GM12878 (cell line): ENCODE data around the gene NUDCD3. TPM values are rescaled to one million over a fixed set of nuclear protein-coding genes. Genes with fewer than 3 reads are reported as not detected.

ENCODE experiments used
- ATAC-seq: fragments of 200-7000 bp; cut with Tn5 transposase; 3 replicates; pipeline ENCODE4 v1.9.1; 2020; ENCODE audit warnings: mild to moderate bottlenecking, moderate library complexity
- BruUV-seq: library from RNA; stranded (reverse); fragments of 400-500 nt; replicated peaks from 2 replicates; lab custom pipeline; 2021; lab: Mats Ljungman, UMichigan
- CTCF ChIA-PET: fragments of 300-600 bp; sonication (Branson Sonifier 250); formaldehyde crosslinking; extraction: SDS; loops from one replicate; lab custom pipeline; 2021; ENCODE audit warnings: inconsistent platforms; lab: Yijun Ruan, JAX
- POLR2A ChIA-PET: fragments of 350-600 bp; formaldehyde crosslinking; extraction: SDS; loops from one replicate; lab custom pipeline; 2021; ENCODE audit warnings: inconsistent platforms; lab: Charles Lee
- RAD21 ChIA-PET: fragments of 300-600 bp; sonication (Branson Sonifier 250); formaldehyde crosslinking; loops from one replicate; lab custom pipeline; 2023; ENCODE audit warnings: antibody characterized with exemption; ENCODE audit not compliant: unreplicated experiment; lab: Charles Lee
- SMC1A ChIA-PET: fragments of 300-600 bp; sonication (Branson Sonifier 250); formaldehyde crosslinking; loops from one replicate; lab custom pipeline; 2023; ENCODE audit not compliant: unreplicated experiment, uncharacterized antibody; lab: Charles Lee
- DNase-seq: peaks from one replicate; pipeline ENCODE4 v3.0.0-alpha.2; 2011; ENCODE audit warnings: low read depth, low spot score
- FAIRE-seq: peaks from 3 replicates; lab custom pipeline; 2011; peaks lifted over from hg19 to GRCh38; lab: Jason Lieb, UNC
- H2AFZ ChIP-seq: 2 replicates; pipeline ENCODE4 v1.6.0; 2011; ENCODE audit warnings: low read depth, low read length, control low read depth; ENCODE audit not compliant: control insufficient read depth
- H3K27ac ChIP-seq: 2 replicates; pipeline ENCODE4 v1.5.1; 2011; ENCODE audit warnings: control low read depth; ENCODE audit not compliant: control insufficient read depth, insufficient read depth
- H3K27me3 ChIP-seq, 2 experiments: replicated peaks in 1 of 2; 2 replicates each; pipeline versions ENCODE4 v1.6.0 to v1.6.1; 2011; ENCODE audit warnings: low read length in 1 of 2; ENCODE audit not compliant: control insufficient read depth in 2 of 2, insufficient read depth in 2 of 2
- H3K36me3 ChIP-seq, 2 experiments: 2 replicates each; pipeline ENCODE4 v1.5.1; 2011; ENCODE audit warnings: low read length in 1 of 2; ENCODE audit not compliant: control insufficient read depth in 2 of 2, insufficient read depth in 2 of 2
- H3K4me1 ChIP-seq: 2 replicates; pipeline ENCODE4 v1.6.1; 2011; ENCODE audit warnings: mild to moderate bottlenecking, low read length, moderate library complexity, mixed read lengths; ENCODE audit not compliant: control insufficient read depth, insufficient read depth
- H3K4me2 ChIP-seq: 2 replicates; pipeline ENCODE4 v1.6.0; 2011; ENCODE audit warnings: control low read depth; ENCODE audit not compliant: control insufficient read depth, insufficient read depth
- H3K4me3 ChIP-seq: fragments of 200-600 bp; sonication (generic); 2 replicates; pipeline ENCODE4 v1.5.1; 2016
- H3K79me2 ChIP-seq: 2 replicates; pipeline ENCODE4 v1.6.0; 2011; ENCODE audit warnings: low read length; ENCODE audit not compliant: control insufficient read depth, insufficient read depth
- H3K9ac ChIP-seq: 2 replicates; pipeline ENCODE4 v1.8.0; 2011; ENCODE audit warnings: low read length, control low read depth, mixed read lengths; ENCODE audit not compliant: control insufficient read depth, insufficient read depth
- H3K9me3 ChIP-seq: replicated peaks from 3 replicates; pipeline ENCODE4 v1.5.1; 2011; ENCODE audit warnings: mild to moderate bottlenecking, low read length; ENCODE audit not compliant: control insufficient read depth, insufficient read depth
- H4K20me1 ChIP-seq: 2 replicates; pipeline ENCODE4 v1.6.0; 2011; ENCODE audit not compliant: control insufficient read depth, insufficient read depth
- BRCA1 ChIP-seq: IDR thresholded peaks from 2 replicates; pipeline ENCODE4 v1.6.1; 2011; ENCODE audit warnings: low read depth, low read length, improper control_type of control experiment
- CHD1 ChIP-seq: IDR thresholded peaks from 2 replicates; pipeline ENCODE4 v1.6.1; 2012; ENCODE audit warnings: low read depth, low read length, improper control_type of control experiment
- EED ChIP-seq: sonication (generic); IDR thresholded peaks from 2 replicates; pipeline ENCODE4 v1.6.1; 2016; ENCODE audit warnings: antibody characterized with exemption, low read depth
- EGR1 ChIP-seq, 2 experiments: IDR thresholded peaks; 1 replicate in 1 of 2; 2 replicates in 1 of 2; pipeline ENCODE4 v1.6.1; 2011 to 2012; ENCODE audit warnings: low read depth in 2 of 2, low read length in 2 of 2, borderline replicate concordance in 1 of 2, mild to moderate bottlenecking in 1 of 2, moderate library complexity in 1 of 2
- FOS ChIP-seq: IDR thresholded peaks from 3 replicates; pipeline ENCODE4 v1.6.1; 2011; ENCODE audit warnings: borderline replicate concordance; ENCODE audit not compliant: insufficient read length; ENCODE audit errors: extremely low read depth
- HDAC6 ChIP-seq: fragments of 200-600 bp; sonication (generic); IDR thresholded peaks from one replicate; pipeline ENCODE4 v1.8.0; 2017; ENCODE audit warnings: antibody characterized with exemption; ENCODE audit not compliant: unreplicated experiment
- IKZF1 ChIP-seq: fragments of 450-650 bp; conservative IDR thresholded peaks from 2 replicates; pipeline ENCODE4 v1.6.1; 2017; ENCODE audit warnings: antibody characterized with exemption, mild to moderate bottlenecking
- MYC ChIP-seq: IDR thresholded peaks from 2 replicates; pipeline ENCODE4 v1.6.1; 2011; ENCODE audit warnings: mild to moderate bottlenecking, low read length, moderate library complexity, inconsistent platforms; ENCODE audit not compliant: insufficient read depth, insufficient replicate concordance, insufficient read length, severe bottlenecking
- RAD21 ChIP-seq: IDR thresholded peaks from 2 replicates; pipeline ENCODE4 v1.6.1; 2011; ENCODE audit warnings: mild to moderate bottlenecking, low read depth, low read length, moderate library complexity; ENCODE audit not compliant: insufficient read depth
- RBBP5 ChIP-seq: fragments of 200-600 bp; sonication (generic); conservative IDR thresholded peaks from 2 replicates; pipeline ENCODE4 v1.6.1; 2016
- SP1 ChIP-seq: IDR thresholded peaks from one replicate; pipeline ENCODE4 v1.6.1; 2011; ENCODE audit warnings: low read depth, low read length
- WRNIP1 ChIP-seq: IDR thresholded peaks from 2 replicates; pipeline ENCODE4 v1.6.1; 2011; ENCODE audit warnings: low read depth, low read length, improper control_type of control experiment, borderline replicate concordance
- ZNF207 ChIP-seq: fragments of 450-650 bp; IDR thresholded peaks from 2 replicates; pipeline ENCODE4 v1.6.1; 2014; ENCODE audit warnings: antibody characterized with exemption, mild to moderate bottlenecking, borderline replicate concordance
- WGBS: methylation state at CpG from one replicate; pipeline ENCODE4 v1.1.6; 2016; ENCODE audit warnings: low lambda C conversion rate; ENCODE audit not compliant: insufficient replicate concordance, insufficient coverage; ENCODE audit errors: missing lambda C conversion rate; 5-methylcytosine and 5-hydroxymethylcytosine counted together
- in situ Hi-C: fragments of 300-500 bp; cut with MboI; formaldehyde crosslinking; loops from 9 replicates; pipeline ENCODE4 v1.14.3; 2018; ENCODE audit warnings: mixed read lengths
- intact Hi-C: fragments of 100-400 bp; cut with micrococcal nuclease; formaldehyde crosslinking; loops from one replicate; pipeline ENCODE4 v1.14.2; 2022; ENCODE audit not compliant: unreplicated experiment
- polyA plus RNA-seq, 11 experiments: library from polyadenylated mRNA; depleted of rRNA in 4 of 11; unstranded in 6 of 11; stranded (reverse) in 5 of 11; fragments of >200 nt; fragmentation: Nextera tagmentation in 4 of 11; fragmentation: Illumina TruSeq in 1 of 11; extraction: Ambion mirVana in 4 of 11; extraction: Trizol in 1 of 11; gene quantifications; 1 replicate in 1 of 11; 2 replicates in 10 of 11; pipeline versions ENCODE4 v1.2.1 to v1.2.3, GENCODE V29; 2011 to 2016; ENCODE audit warnings: inconsistent platforms in 2 of 11, missing spikeins in 2 of 11, low read depth in 1 of 11
- total RNA-seq, 4 experiments: library from RNA; depleted of rRNA in 3 of 4; stranded (reverse); fragments of >200 nt in 3 of 4; fragmentation: Illumina TruSeq in 1 of 4; extraction: Trizol in 1 of 4; gene quantifications; 2 replicates each; pipeline versions ENCODE4 v1.2.1 to v1.2.3, GENCODE V29; 2013 to 2021
- TF ChIP-seq, protein P1 (sequence below): fragments of 450-650 bp; IDR thresholded peaks from 2 replicates; pipeline ENCODE4 v1.6.1; 2017; ENCODE audit warnings: mild to moderate bottlenecking, moderate library complexity
- TF ChIP-seq, protein P2 (sequence below): fragments of 450-650 bp; IDR thresholded peaks from 2 replicates; pipeline ENCODE4 v1.6.1; 2017; ENCODE audit warnings: mild to moderate bottlenecking
- TF ChIP-seq, protein P3 (sequence below): fragments of 450-650 bp; IDR thresholded peaks from 2 replicates; pipeline ENCODE4 v1.6.1; 2017; ENCODE audit warnings: low read depth, mild to moderate bottlenecking, moderate library complexity

The NUDCD3 gene
- total and polyA plus RNA-seq, 10 of the 15 experiments (the other 5 are each of a cell fraction or from before 2014, with no cell fraction given): 25.0 to 89.8 (median 46.4) TPM

DNA sequence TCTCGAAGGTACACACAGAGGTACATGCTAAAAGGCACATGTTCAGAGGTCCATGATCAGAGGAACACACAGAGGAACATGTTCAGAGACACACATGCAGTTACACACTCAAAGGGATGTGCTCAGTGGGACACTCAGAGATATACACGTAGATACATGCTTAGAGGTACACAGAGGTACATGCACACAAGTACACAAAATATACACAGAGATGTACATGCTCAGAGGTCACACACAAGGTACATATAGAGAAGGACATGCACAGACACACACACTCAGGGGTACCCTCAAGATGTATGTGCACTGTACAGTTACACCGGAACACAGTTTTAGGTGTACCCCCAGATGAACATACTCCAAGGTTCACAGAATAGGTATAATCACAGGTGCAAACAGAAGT lies 31.9 kb upstream of the NUDCD3 start:
- Histone ChIP-seq H3K36me3 (no peaks in the 10 kb centered on the region), H3K4me3 (no peak overlapping the region), H3K79me2 (no peaks in the 10 kb centered on the region), H3K9ac (no peak overlapping the region), H3K4me1 (no peaks in the 10 kb centered on the region), H2AFZ (no peak overlapping the region), H3K4me2 (no peak overlapping the region), H3K27ac (no peak overlapping the region), H4K20me1 (no peaks in the 10 kb centered on the region), H3K27me3 (peaks cover 2 to 7% of the 10 kb centered on the region in 2 experiments), H3K9me3 (no peaks in the 10 kb centered on the region)
- no TSS peak for BruUV-seq
- SMC1A ChIA-PET: no interaction called here
- intact Hi-C loops: no loop called here
- CTCF ChIA-PET: interaction anchor here (1.5 kb wide), 1 partner anchor 8 kb away, joined by 3 read pairs; no protein-coding TSS in a partner anchor
- RAD21 ChIA-PET: no interaction called here
- POLR2A ChIA-PET: no interaction called here
- TF ChIP-seq EED: no peak
- TF ChIP-seq EGR1 (IDR thresholded peaks at IDR 0.05; ENCODE audit: borderline replicate concordance in 1 of 2, low read depth in 2 of 2, low read length in 2 of 2): no peak
- no peak for TF ChIP-seq CHD1
- TF ChIP-seq IKZF1: no peak
- TF ChIP-seq, protein P1, sequence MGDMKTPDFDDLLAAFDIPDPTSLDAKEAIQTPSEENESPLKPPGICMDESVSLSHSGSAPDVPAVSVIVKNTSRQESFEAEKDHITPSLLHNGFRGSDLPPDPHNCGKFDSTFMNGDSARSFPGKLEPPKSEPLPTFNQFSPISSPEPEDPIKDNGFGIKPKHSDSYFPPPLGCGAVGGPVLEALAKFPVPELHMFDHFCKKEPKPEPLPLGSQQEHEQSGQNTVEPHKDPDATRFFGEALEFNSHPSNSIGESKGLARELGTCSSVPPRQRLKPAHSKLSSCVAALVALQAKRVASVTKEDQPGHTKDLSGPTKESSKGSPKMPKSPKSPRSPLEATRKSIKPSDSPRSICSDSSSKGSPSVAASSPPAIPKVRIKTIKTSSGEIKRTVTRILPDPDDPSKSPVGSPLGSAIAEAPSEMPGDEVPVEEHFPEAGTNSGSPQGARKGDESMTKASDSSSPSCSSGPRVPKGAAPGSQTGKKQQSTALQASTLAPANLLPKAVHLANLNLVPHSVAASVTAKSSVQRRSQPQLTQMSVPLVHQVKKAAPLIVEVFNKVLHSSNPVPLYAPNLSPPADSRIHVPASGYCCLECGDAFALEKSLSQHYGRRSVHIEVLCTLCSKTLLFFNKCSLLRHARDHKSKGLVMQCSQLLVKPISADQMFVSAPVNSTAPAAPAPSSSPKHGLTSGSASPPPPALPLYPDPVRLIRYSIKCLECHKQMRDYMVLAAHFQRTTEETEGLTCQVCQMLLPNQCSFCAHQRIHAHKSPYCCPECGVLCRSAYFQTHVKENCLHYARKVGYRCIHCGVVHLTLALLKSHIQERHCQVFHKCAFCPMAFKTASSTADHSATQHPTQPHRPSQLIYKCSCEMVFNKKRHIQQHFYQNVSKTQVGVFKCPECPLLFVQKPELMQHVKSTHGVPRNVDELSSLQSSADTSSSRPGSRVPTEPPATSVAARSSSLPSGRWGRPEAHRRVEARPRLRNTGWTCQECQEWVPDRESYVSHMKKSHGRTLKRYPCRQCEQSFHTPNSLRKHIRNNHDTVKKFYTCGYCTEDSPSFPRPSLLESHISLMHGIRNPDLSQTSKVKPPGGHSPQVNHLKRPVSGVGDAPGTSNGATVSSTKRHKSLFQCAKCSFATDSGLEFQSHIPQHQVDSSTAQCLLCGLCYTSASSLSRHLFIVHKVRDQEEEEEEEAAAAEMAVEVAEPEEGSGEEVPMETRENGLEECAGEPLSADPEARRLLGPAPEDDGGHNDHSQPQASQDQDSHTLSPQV: no peak
- TF ChIP-seq WRNIP1: no peak
- no peak for TF ChIP-seq FOS
- no peak for TF ChIP-seq MYC
- no peak for TF ChIP-seq RBBP5
- TF ChIP-seq SP1: no peak
- TF ChIP-seq ZNF207: no peak
- TF ChIP-seq, protein P2, sequence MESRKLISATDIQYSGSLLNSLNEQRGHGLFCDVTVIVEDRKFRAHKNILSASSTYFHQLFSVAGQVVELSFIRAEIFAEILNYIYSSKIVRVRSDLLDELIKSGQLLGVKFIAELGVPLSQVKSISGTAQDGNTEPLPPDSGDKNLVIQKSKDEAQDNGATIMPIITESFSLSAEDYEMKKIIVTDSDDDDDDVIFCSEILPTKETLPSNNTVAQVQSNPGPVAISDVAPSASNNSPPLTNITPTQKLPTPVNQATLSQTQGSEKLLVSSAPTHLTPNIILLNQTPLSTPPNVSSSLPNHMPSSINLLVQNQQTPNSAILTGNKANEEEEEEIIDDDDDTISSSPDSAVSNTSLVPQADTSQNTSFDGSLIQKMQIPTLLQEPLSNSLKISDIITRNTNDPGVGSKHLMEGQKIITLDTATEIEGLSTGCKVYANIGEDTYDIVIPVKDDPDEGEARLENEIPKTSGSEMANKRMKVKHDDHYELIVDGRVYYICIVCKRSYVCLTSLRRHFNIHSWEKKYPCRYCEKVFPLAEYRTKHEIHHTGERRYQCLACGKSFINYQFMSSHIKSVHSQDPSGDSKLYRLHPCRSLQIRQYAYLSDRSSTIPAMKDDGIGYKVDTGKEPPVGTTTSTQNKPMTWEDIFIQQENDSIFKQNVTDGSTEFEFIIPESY: no peak
- TF ChIP-seq HDAC6: no peak
- TF ChIP-seq, protein P3, sequence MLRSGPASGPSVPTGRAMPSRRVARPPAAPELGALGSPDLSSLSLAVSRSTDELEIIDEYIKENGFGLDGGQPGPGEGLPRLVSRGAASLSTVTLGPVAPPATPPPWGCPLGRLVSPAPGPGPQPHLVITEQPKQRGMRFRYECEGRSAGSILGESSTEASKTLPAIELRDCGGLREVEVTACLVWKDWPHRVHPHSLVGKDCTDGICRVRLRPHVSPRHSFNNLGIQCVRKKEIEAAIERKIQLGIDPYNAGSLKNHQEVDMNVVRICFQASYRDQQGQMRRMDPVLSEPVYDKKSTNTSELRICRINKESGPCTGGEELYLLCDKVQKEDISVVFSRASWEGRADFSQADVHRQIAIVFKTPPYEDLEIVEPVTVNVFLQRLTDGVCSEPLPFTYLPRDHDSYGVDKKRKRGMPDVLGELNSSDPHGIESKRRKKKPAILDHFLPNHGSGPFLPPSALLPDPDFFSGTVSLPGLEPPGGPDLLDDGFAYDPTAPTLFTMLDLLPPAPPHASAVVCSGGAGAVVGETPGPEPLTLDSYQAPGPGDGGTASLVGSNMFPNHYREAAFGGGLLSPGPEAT: no peak
- no peak for TF ChIP-seq BRCA1
- TF ChIP-seq RAD21: no peak
- ATAC-seq (no peak), DNase-seq (no peak), FAIRE-seq (no peak)
- 42% methylated on average over 3 of the region's 3 CpGs for WGBS
- in situ Hi-C loops: no loop called here
